Measurements from ENCODE around the gene ZNF385D.
"Not testable (repeated sequence)": the region's sequence is repeated elsewhere in the genome, so short reads cannot be mapped to it uniquely, and the experiment has no call there.

The ZNF385D gene

GRCh38 chr3:21446027-21446426 lies 305.0 kb downstream of the ZNF385D start:
- no peak for DNase-seq (ENCODE audit: low spot score)

- no peak for DNase-seq (ENCODE audit: low spot score)
These were observed 309.2 kb downstream of the ZNF385D start for GRCh38 chr3:21441821-21442220.

- DNase-seq (ENCODE audit: low spot score) = no peak
These were observed 314.2 kb downstream of the ZNF385D start for GRCh38 chr3:21436835-21437234.

GRCh38 chr3:21435871-21436270 lies 315.1 kb downstream of the ZNF385D start:
- no peak for DNase-seq (ENCODE audit: low spot score)

GRCh38 chr3:21434310-21434709 lies 316.7 kb downstream of the ZNF385D start:
- no peak for DNase-seq (ENCODE audit: low spot score)

GRCh38 chr3:21433751-21434150 lies 317.3 kb downstream of the ZNF385D start:
- no peak for DNase-seq (ENCODE audit: low spot score)

GRCh38 chr3:21426920-21427319 lies 324.1 kb downstream of the ZNF385D start:
- no peak for DNase-seq (ENCODE audit: low spot score)

GRCh38 chr3:21425715-21426114 lies 325.3 kb downstream of the ZNF385D start:
- DNase-seq (ENCODE audit: low spot score) = no peak

- no peak for DNase-seq (ENCODE audit: low spot score)
These were observed 329.9 kb downstream of the ZNF385D start for GRCh38 chr3:21421096-21421495.

- no peak for DNase-seq (ENCODE audit: low spot score)
These were observed 333.0 kb downstream of the ZNF385D start for GRCh38 chr3:21417991-21418390.

GRCh38 chr3:21414506-21414905 lies 336.5 kb downstream of the ZNF385D start:
- no peak for DNase-seq (ENCODE audit: low spot score)

GRCh38 chr3:21411058-21411457 lies 340.0 kb downstream of the ZNF385D start:
- no peak for DNase-seq (ENCODE audit: low spot score)

- no peak for DNase-seq (ENCODE audit: low spot score)
These were observed 341.6 kb downstream of the ZNF385D start for GRCh38 chr3:21409401-21409800.

- DNase-seq (ENCODE audit: low spot score) = no peak
These were observed 343.3 kb downstream of the ZNF385D start for GRCh38 chr3:21407743-21408142.

- DNase-seq (ENCODE audit: low spot score) = no peak
These were observed 345.0 kb downstream of the ZNF385D start for GRCh38 chr3:21405671-21406667.

GRCh38 chr3:21398461-21398860 lies 352.5 kb downstream of the ZNF385D start:
- no peak for DNase-seq (ENCODE audit: low spot score)

GRCh38 chr3:21393683-21394311 lies 357.2 kb downstream of the ZNF385D start:
- DNase-seq (ENCODE audit: low spot score) = no peak

- DNase-seq (ENCODE audit: low spot score) = no peak
These were observed 358.5 kb downstream of the ZNF385D start for GRCh38 chr3:21392526-21392925.

- DNase-seq (ENCODE audit: low spot score) = no peak
These were observed 360.2 kb downstream of the ZNF385D start for GRCh38 chr3:21390856-21391255.

GRCh38 chr3:21390136-21390535 lies 360.9 kb downstream of the ZNF385D start:
- no peak for DNase-seq (ENCODE audit: low spot score)

- not testable (repeated sequence) for DNase-seq (ENCODE audit: low spot score)
These were observed 363.7 kb downstream of the ZNF385D start for GRCh38 chr3:21387142-21387826.

GRCh38 chr3:21378036-21378435 lies 373.0 kb downstream of the ZNF385D start:
- not testable (repeated sequence) for DNase-seq (ENCODE audit: low spot score)
